ENCODE data around the gene GNAL.

The GNAL gene

GRCh38 chr18:11651899-11652298, 37.2 kb upstream of the GNAL start:
- no peaks in the 10 kb centered on the region for H3K4me1 ChIP-seq (ENCODE audit: control insufficient read depth, insufficient read depth, low read depth, low read length)
- no peak overlapping the region for H3K23ac ChIP-seq (ENCODE audit: low read length in 2 of 2)
- no peak overlapping the region for H3K4me3 ChIP-seq (ENCODE audit: insufficient read depth in 1 of 2, low read depth in 1 of 2, low read length in 2 of 2)
- H2AK5ac ChIP-seq (ENCODE audit: low read length, severe bottlenecking), result no peak overlapping the region
- no peak overlapping the region for H4K8ac ChIP-seq (ENCODE audit: low read length)
- no peak overlapping the region for H2BK15ac ChIP-seq (ENCODE audit: low read depth, poor library complexity, severe bottlenecking)
- no peak overlapping the region for H3K27ac ChIP-seq (ENCODE audit: low read length, poor library complexity, severe bottlenecking)
- no peak overlapping the region for H3K4ac ChIP-seq (ENCODE audit: low read depth in 1 of 2, low read length in 2 of 2)
- no peak overlapping the region for H2AFZ ChIP-seq (ENCODE audit: low read depth, low read length)
- H2BK120ac ChIP-seq (ENCODE audit: low read depth, low read length), result no peak overlapping the region
- peaks cover 4% of the 10 kb centered on the region for H3K9me3 ChIP-seq (ENCODE audit: control insufficient read depth, low read length)
- H3K79me1 ChIP-seq (replicated peaks; ENCODE audit: low read length, poor library complexity, severe bottlenecking), result no peaks in the 10 kb centered on the region
- H3K4me2 ChIP-seq (ENCODE audit: low read length, poor library complexity, severe bottlenecking), result no peak overlapping the region
- peaks cover 48 to 52% of the 10 kb centered on the region in 2 experiments for H3K27me3 ChIP-seq (ENCODE audit: control insufficient read depth in 1 of 2, insufficient read depth in 1 of 2, low read length in 2 of 2)
- no peak overlapping the region for H2BK12ac ChIP-seq (ENCODE audit: low read length in 2 of 2)
- H3K18ac ChIP-seq (ENCODE audit: low read depth in 1 of 2, low read length in 2 of 2), result no peak overlapping the region
- H3K9ac ChIP-seq (ENCODE audit: low read length), result no peak overlapping the region
- WGBS, result 92% methylated on average over 3 of the region's 3 CpGs
- no peak overlapping the region for H3K14ac ChIP-seq (ENCODE audit: low read length in 2 of 2)
- H3K36me3 ChIP-seq (ENCODE audit: control insufficient read depth in 1 of 2, insufficient read depth in 2 of 2, low read depth in 1 of 2, low read length in 2 of 2), result no peaks in the 10 kb centered on the region
- no peak overlapping the region for H4K91ac ChIP-seq (ENCODE audit: low read length)
- no peak for DNase-seq
- H2BK5ac ChIP-seq (ENCODE audit: low read depth, low read length, poor library complexity, severe bottlenecking), result no peak overlapping the region

GRCh38 chr18:11653521-11653920, 35.5 kb upstream of the GNAL start:
- no peak overlapping the region for H4K8ac ChIP-seq (ENCODE audit: low read length)
- H3K23ac ChIP-seq (ENCODE audit: low read length in 2 of 2), result no peak overlapping the region
- no peak overlapping the region for H2BK15ac ChIP-seq (ENCODE audit: low read depth, poor library complexity, severe bottlenecking)
- no peak overlapping the region for H3K9ac ChIP-seq (ENCODE audit: low read length)
- no peaks in the 10 kb centered on the region for H3K36me3 ChIP-seq (ENCODE audit: control insufficient read depth in 1 of 2, insufficient read depth in 2 of 2, low read depth in 1 of 2, low read length in 2 of 2)
- DNase-seq, result no peak
- no peak overlapping the region for H2BK12ac ChIP-seq (ENCODE audit: low read length in 2 of 2)
- H3K4me3 ChIP-seq (ENCODE audit: insufficient read depth in 1 of 2, low read depth in 1 of 2, low read length in 2 of 2), result no peak overlapping the region
- H3K27me3 ChIP-seq (ENCODE audit: control insufficient read depth in 1 of 2, insufficient read depth in 1 of 2, low read length in 2 of 2), result peaks cover 63 to 68% of the 10 kb centered on the region in 2 experiments
- H4K91ac ChIP-seq (ENCODE audit: low read length), result peak overlapping the region; percentile 18
- no peak overlapping the region for H2BK120ac ChIP-seq (ENCODE audit: low read depth, low read length)
- no peak overlapping the region for H2AK5ac ChIP-seq (ENCODE audit: low read length, severe bottlenecking)
- H2AFZ ChIP-seq (ENCODE audit: low read depth, low read length), result no peak overlapping the region
- no peaks in the 10 kb centered on the region for H3K79me1 ChIP-seq (replicated peaks; ENCODE audit: low read length, poor library complexity, severe bottlenecking)
- H3K18ac ChIP-seq (ENCODE audit: low read depth in 1 of 2, low read length in 2 of 2), result no peak overlapping the region
- no peak overlapping the region for H3K14ac ChIP-seq (ENCODE audit: low read length in 2 of 2)
- no peak overlapping the region for H3K4ac ChIP-seq (ENCODE audit: low read depth in 1 of 2, low read length in 2 of 2)
- H2BK5ac ChIP-seq (ENCODE audit: low read depth, low read length, poor library complexity, severe bottlenecking), result no peak overlapping the region
- H3K4me1 ChIP-seq (ENCODE audit: control insufficient read depth, insufficient read depth, low read depth, low read length), result no peaks in the 10 kb centered on the region
- 93% methylated on average over 10 of the region's 10 CpGs for WGBS
- no peak overlapping the region for H3K4me2 ChIP-seq (ENCODE audit: low read length, poor library complexity, severe bottlenecking)
- peaks cover 4% of the 10 kb centered on the region for H3K9me3 ChIP-seq (ENCODE audit: control insufficient read depth, low read length)
- no peak overlapping the region for H3K27ac ChIP-seq (ENCODE audit: low read length, poor library complexity, severe bottlenecking)

- Histone ChIP-seq H2AFZ (ENCODE audit: low read depth, low read length) (no peak overlapping the region), H3K9me3 (ENCODE audit: control insufficient read depth, low read length) (peaks cover under 1% of the 10 kb centered on the region), H3K4ac (ENCODE audit: low read depth in 1 of 2, low read length in 2 of 2) (no peak overlapping the region), H3K9ac (ENCODE audit: low read length) (no peak overlapping the region), H3K4me1 (ENCODE audit: control insufficient read depth, insufficient read depth, low read depth, low read length) (no peaks in the 10 kb centered on the region), H4K8ac (ENCODE audit: low read length) (no peak overlapping the region), H3K4me2 (ENCODE audit: low read length, poor library complexity, severe bottlenecking) (no peak overlapping the region), H3K27me3 (ENCODE audit: control insufficient read depth in 1 of 2, insufficient read depth in 1 of 2, low read length in 2 of 2) (peaks cover 61 to 78% of the 10 kb centered on the region in 2 experiments), H3K14ac (ENCODE audit: low read length in 2 of 2) (no peak overlapping the region), H2BK12ac (ENCODE audit: low read length in 2 of 2) (no peak overlapping the region), H3K27ac (ENCODE audit: low read length, poor library complexity, severe bottlenecking) (no peak overlapping the region), H3K18ac (ENCODE audit: low read depth in 1 of 2, low read length in 2 of 2) (no peak overlapping the region), H4K91ac (ENCODE audit: low read length) (no peak overlapping the region), H3K23ac (ENCODE audit: low read length in 2 of 2) (no peak overlapping the region), H3K36me3 (ENCODE audit: control insufficient read depth in 1 of 2, insufficient read depth in 2 of 2, low read depth in 1 of 2, low read length in 2 of 2) (no peaks in the 10 kb centered on the region), H3K79me1 (replicated peaks; ENCODE audit: low read length, poor library complexity, severe bottlenecking) (no peaks in the 10 kb centered on the region), H2BK15ac (ENCODE audit: low read depth, poor library complexity, severe bottlenecking) (no peak overlapping the region), H2BK120ac (ENCODE audit: low read depth, low read length) (no peak overlapping the region), H3K4me3 (ENCODE audit: insufficient read depth in 1 of 2, low read depth in 1 of 2, low read length in 2 of 2) (no peak overlapping the region), H2AK5ac (ENCODE audit: low read length, severe bottlenecking) (no peak overlapping the region), H2BK5ac (ENCODE audit: low read depth, low read length, poor library complexity, severe bottlenecking) (no peak overlapping the region)
- WGBS, result 55% methylated on average over 24 of the region's 32 CpGs
- DNase-seq, result peak; percentile 24
Measured at GRCh38 chr18:11654736-11655605, 34.1 kb upstream of the GNAL start.

DNA sequence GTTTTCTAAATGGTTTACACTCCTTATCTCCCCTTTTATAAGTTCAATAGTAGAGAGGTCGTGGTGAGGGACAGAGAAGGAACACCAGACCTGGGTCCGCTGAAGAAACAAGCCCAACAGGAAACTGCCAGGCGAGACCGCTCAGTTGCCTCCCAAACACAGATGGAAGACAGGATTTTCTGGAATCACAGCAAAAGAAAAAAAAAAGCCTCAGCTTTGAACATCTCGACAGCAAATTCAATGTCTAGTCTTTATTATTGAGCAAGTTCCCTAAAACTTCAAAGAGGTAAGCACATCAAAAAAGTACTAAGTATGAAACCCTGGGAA, 33.5 kb upstream of the GNAL start:
- DNase-seq, result no peak
- H2BK15ac ChIP-seq (ENCODE audit: low read depth, poor library complexity, severe bottlenecking), result no peak overlapping the region
- no peak overlapping the region for H3K18ac ChIP-seq (ENCODE audit: low read depth in 1 of 2, low read length in 2 of 2)
- H4K91ac ChIP-seq (ENCODE audit: low read length), result no peak overlapping the region
- H3K9me3 ChIP-seq (ENCODE audit: control insufficient read depth, low read length), result no peaks in the 10 kb centered on the region
- H3K79me1 ChIP-seq (replicated peaks; ENCODE audit: low read length, poor library complexity, severe bottlenecking), result no peaks in the 10 kb centered on the region
- no peak overlapping the region for H2AK5ac ChIP-seq (ENCODE audit: low read length, severe bottlenecking)
- H2BK12ac ChIP-seq (ENCODE audit: low read length in 2 of 2), result no peak overlapping the region
- H3K14ac ChIP-seq (ENCODE audit: low read length in 2 of 2), result no peak overlapping the region
- no peak overlapping the region for H4K8ac ChIP-seq (ENCODE audit: low read length)
- H3K4me2 ChIP-seq (ENCODE audit: low read length, poor library complexity, severe bottlenecking), result no peak overlapping the region
- no peak overlapping the region for H3K4ac ChIP-seq (ENCODE audit: low read depth in 1 of 2, low read length in 2 of 2)
- 52% methylated on average over 4 of the region's 5 CpGs for WGBS
- no peak overlapping the region for H3K23ac ChIP-seq (ENCODE audit: low read length in 2 of 2)
- H3K9ac ChIP-seq (ENCODE audit: low read length), result no peak overlapping the region
- no peak overlapping the region for H3K27ac ChIP-seq (ENCODE audit: low read length, poor library complexity, severe bottlenecking)
- H3K4me3 ChIP-seq (ENCODE audit: insufficient read depth in 1 of 2, low read depth in 1 of 2, low read length in 2 of 2), result no peak overlapping the region
- H3K36me3 ChIP-seq (ENCODE audit: control insufficient read depth in 1 of 2, insufficient read depth in 2 of 2, low read depth in 1 of 2, low read length in 2 of 2), result no peaks in the 10 kb centered on the region
- H3K4me1 ChIP-seq (ENCODE audit: control insufficient read depth, insufficient read depth, low read depth, low read length), result no peaks in the 10 kb centered on the region
- H2AFZ ChIP-seq (ENCODE audit: low read depth, low read length), result no peak overlapping the region
- no peak overlapping the region for H2BK120ac ChIP-seq (ENCODE audit: low read depth, low read length)
- no peak overlapping the region for H2BK5ac ChIP-seq (ENCODE audit: low read depth, low read length, poor library complexity, severe bottlenecking)
- peaks cover 56 to 77% of the 10 kb centered on the region in 2 experiments for H3K27me3 ChIP-seq (ENCODE audit: control insufficient read depth in 1 of 2, insufficient read depth in 1 of 2, low read length in 2 of 2)

All from mesenchymal stem cell (in vitro differentiated cells and primary cell).